Hypothalamus (tissue), 51 donors: ENCODE results near the gene EMX1.
A peak's percentile ranks its signal among the peaks of the same experiment; 100 is the strongest.

Experiments
- DNase-seq, 51 donors: peaks; one replicate each; lab custom pipeline; 2025; lab: John Stamatoyannopoulos, UW

Gene EMX1

GRCh38 chr2:72924353-72925240, 7.3 kb downstream of the EMX1 start:
- no peak for DNase-seq

- DNase-seq = no peak
Observed at GRCh38 chr2:72925328-72925943, 8.1 kb downstream of the EMX1 start.

GRCh38 chr2:72926368-72926767, 9.0 kb downstream of the EMX1 start:
- no peak for DNase-seq

GRCh38 chr2:72926811-72927465, 9.6 kb downstream of the EMX1 start:
- DNase-seq = no peak

- DNase-seq = no peak
Observed at GRCh38 chr2:72927619-72928550, 10.6 kb downstream of the EMX1 start.

GRCh38 chr2:72929010-72929409, 11.7 kb downstream of the EMX1 start:
- DNase-seq = no peak

GRCh38 chr2:72931280-72931910, 14.1 kb downstream of the EMX1 start:
- DNase-seq = no peak

- DNase-seq = no peak
Observed at GRCh38 chr2:72932045-72932740, 14.9 kb downstream of the EMX1 start.

- DNase-seq = no peak
Observed at GRCh38 chr2:72932805-72933204, 15.5 kb downstream of the EMX1 start.

GRCh38 chr2:72933207-72933606, 15.9 kb downstream of the EMX1 start:
- DNase-seq = no peak

GRCh38 chr2:72933646-72934151, 16.4 kb downstream of the EMX1 start:
- DNase-seq = no peak

GRCh38 chr2:72934683-72935610, 17.6 kb downstream of the EMX1 start:
- no peak for DNase-seq

GRCh38 chr2:72935611-72935957, 18.3 kb downstream of the EMX1 start:
- DNase-seq = no peak

- DNase-seq = peak in 1 of 51 donors; percentile 29
Observed at GRCh38 chr2:72936660-72937355, 19.5 kb downstream of the EMX1 start.

- DNase-seq = peak in 1 of 51 donors; percentile 28
Observed at GRCh38 chr2:72937356-72937669, 20.0 kb downstream of the EMX1 start.

GRCh38 chr2:72938455-72938854, 21.1 kb downstream of the EMX1 start:
- no peak for DNase-seq

- no peak for DNase-seq
Observed at GRCh38 chr2:72940361-72940760, 23.0 kb downstream of the EMX1 start.

GRCh38 chr2:72940786-72941185, 23.5 kb downstream of the EMX1 start:
- no peak for DNase-seq
